Glomerular visceral epithelial cell (primary cell): ENCODE measurements around the gene EEF1A2.

Experiments used
- DNase-seq: peaks from one replicate; pipeline ENCODE4 v3.0.0-alpha.2; 2016; ENCODE audit errors: extremely low spot score

The EEF1A2 gene

GRCh38 chr20:63498960-63499337 lies at the start of gene EEF1A2:
Gene EEF1A2, minus strand, starts transcription at chr20:63499083. Its CDS starts 1,320 bp downstream, at chr20:63497763.
- no peak for DNase-seq

- no peak for DNase-seq
Observed at GRCh38 chr20:63548542-63548941, 49.7 kb upstream of the EEF1A2 start.

GRCh38 chr20:63547725-63548480 lies 49.0 kb upstream of the EEF1A2 start, which contains the start of gene SRMS:
Gene SRMS, minus strand, starts transcription at chr20:63547749. Its CDS starts 286 bp downstream, at chr20:63547463.
- no peak for DNase-seq

- no peak for DNase-seq
Observed at GRCh38 chr20:63546956-63547724, 48.3 kb upstream of the EEF1A2 start.

DNA sequence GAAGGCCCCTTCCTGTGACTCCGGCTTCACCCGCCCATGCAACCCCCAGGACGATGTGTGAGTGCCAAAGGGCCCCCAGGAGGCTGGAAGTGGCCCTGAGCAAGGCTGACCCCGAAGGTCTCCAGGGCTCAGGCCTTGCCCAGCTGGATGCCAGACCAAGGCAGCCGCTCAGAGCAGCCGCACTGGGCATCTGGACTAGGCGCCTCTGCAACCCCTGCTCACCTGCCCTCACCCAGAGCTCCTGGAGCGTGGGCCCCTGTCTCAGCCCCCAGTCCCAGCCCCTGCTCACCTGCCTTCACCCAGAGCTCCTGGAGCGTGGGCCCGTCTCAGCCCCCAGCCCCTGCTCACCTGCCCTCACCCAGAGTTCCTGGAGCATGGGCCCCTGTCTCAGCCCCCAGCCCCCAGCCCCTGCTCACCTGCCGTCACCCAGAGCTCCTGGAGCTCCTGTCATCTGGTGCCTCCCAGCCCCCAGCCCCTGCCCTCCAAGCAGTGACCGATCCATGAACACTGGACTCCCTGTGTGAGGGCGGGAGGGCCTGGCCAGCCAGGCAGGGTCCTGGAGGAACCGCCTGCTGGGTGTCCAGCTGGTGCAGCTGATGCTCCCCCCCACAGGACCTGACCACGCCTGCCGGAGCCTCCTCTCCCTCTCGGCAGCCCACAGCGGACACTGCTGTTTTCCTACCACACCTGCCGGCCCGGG lies 47.5 kb upstream of the EEF1A2 start:
- no peak for DNase-seq

DNA sequence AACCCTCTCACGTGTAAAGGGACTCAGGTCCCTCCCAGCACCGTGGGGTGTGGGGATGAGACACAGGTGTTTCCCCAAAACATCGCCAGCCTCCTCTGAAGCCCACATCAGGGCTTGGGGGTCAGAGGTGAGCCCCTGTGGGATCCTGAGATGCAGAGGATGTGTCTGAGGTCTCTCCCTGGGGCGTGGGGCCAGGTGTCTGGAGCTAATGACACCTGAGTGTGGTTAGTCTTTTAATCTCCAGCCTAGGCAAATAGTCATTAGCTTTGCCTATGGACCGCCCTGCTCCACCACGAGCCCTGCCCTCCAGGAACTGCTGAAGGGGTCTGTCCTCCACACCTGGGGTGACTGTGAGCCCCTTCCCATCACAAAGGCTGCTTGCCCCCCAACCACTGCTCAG lies 46.9 kb upstream of the EEF1A2 start:
- no peak for DNase-seq

- peak; percentile 55 for DNase-seq
Observed at GRCh38 chr20:63544958-63545516, 46.2 kb upstream of the EEF1A2 start.

DNA sequence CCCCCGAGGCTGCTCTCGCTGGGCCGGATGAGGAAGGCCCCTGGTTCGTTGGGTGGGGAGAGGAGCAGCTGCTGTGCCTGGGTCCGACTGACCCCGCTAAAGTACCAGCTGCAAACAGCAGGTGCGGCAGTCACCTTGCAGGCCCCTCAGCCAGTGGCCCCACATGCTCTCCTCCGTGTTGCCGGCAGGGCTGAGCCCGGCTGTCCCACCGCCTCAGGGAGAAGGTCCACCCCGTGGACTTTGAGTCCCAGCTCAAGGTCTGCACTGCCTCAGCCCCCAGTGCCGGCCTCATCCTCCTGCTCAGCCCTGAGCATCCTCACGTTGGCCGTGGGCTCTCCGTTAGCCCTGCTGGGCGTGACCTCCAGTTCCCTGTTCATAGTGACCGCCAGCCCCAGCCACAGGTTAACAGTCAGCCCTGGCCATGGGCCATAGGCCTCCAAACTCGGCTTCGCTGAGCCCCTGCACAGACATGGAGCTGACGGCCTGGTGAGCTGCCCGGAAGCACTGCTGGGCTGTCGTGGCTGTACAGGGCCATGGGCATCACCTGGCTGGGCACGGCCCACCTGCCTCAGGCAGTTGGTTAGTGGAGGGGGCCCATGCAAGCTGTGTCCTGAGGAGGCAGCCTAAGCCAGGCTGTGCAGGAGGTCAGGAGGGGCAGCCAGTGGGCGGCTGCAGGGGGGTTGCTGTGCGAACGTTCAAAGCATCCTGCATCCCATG lies 45.5 kb upstream of the EEF1A2 start:
- no peak for DNase-seq

- no peak for DNase-seq
Observed at GRCh38 chr20:63543733-63544132, 44.9 kb upstream of the EEF1A2 start.

- DNase-seq, result no peak
Observed at GRCh38 chr20:63543131-63543530, 44.2 kb upstream of the EEF1A2 start.

DNA sequence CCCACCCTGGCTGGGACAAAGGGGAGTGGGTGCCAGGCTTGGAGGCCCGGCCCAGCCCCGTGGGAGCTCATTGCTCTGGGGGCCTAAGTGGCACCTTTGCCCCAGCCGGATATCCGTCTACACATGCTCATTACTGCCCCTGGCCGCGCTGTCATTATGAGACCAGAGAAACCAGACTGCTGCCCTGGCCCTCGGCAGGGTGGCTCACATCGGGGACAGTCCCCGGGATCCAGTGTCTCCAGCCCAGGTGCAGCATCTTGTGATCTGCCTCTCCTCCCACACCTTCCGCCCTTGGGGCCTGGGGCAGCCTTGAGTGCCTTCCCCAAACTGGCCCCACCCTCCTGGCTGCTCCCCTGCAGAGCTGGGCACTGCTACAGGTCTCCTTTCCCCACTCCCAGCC lies 43.8 kb upstream of the EEF1A2 start:
- DNase-seq, result no peak

DNA sequence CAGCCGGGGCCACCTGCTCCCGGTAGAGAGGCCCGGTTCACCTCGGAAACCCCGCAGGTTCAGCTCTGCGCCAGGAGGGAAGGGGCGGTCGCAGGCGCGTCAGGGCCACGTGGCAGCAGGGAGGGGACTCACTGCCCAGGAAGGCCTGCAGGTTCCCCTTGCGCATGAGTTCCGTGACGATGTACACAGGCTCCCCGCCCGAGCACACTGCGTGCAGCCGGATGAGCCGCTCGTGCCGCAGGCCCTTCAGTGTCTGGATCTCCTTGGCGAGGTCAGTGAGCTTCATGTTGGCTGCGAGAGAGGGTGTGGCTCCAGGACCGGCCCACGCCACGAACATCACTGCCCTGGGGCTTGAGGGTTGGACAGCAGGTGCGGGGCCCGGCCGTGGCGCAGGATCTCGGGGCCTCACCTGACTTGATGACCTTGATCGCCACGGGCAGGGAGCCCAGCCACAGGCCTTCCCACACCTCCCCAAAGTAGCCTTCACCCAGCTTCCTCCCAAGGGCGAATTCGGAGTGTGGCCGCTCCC lies 43.2 kb upstream of the EEF1A2 start:
- no peak for DNase-seq

DNA sequence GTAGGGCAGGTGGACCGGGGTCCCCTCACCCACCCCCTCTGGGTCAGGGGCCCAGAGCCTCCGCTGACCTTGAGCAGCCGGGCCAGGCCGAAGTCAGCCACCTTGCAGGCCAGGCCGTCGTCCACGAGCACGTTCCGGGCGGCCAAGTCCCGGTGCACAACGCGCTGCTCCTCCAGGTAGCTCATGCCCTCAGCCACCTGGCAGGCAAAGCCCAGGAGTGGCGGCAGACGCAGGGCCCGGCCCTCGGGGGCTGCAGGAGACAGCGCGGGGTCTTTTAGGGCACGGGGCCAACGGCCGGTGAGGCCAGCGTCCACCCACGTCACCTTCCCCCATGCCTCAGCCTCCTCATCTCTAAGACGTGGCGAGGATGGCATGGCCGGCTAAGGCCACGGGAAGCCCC lies 42.5 kb upstream of the EEF1A2 start:
- no peak for DNase-seq

DNA sequence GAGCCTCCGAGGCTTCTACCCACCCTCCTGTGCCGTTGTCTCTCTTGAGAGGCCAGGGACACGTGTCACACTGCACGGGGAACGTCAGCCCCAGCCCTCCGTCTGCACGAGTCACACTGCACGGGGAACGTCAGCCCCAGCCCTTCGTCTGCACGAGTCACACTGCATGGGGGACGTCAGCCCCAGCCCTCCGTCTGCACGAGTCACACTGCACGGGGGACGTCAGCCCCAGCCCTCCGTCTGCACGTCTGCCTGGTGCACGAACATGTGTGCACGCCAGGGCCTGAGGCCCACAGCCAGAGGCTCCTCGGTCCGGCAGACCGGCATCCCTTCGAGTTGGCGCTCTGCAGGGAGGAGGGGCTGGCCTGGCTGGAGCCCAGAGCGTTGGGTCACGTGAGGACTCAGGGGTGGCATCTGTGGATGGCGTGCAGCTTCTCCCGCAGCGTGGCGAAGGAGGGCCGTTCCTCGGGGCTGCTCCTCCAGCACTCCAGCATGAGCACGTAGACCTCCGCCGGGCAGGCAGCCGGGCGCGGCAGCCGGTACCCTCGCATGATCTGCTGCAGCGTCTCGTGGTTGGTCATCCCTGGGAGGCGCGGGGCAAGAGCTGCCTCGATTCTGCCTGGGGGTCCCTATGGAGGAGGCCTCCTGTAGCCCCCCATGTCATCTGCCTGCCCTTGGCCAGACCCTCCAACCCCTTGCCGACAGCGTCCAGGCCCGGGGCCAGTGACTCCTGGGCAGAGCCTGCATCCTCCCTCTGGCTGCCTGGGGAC lies 41.7 kb upstream of the EEF1A2 start:
- DNase-seq, result no peak

- DNase-seq, result no peak
Observed at GRCh38 chr20:63539441-63540370, 40.8 kb upstream of the EEF1A2 start.

DNA sequence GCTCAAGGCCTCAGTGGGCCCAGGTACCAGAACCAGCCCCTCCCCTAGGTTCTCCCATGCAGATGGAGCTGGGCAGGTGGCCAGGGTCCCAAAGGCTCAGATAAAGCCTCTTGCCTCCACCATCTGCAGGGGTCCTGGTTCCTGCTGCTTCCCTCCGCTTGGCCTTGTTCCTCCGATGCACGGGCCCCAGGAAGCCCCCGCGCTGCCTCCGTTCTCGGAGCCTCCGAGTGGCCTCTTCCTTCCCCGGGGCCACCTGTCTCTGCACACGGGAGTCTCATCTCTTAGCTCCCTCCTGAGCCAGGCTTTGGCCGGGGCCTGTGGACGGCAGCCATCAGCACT lies 40.2 kb upstream of the EEF1A2 start:
- no peak for DNase-seq

GRCh38 chr20:63538204-63539091 lies 39.6 kb upstream of the EEF1A2 start:
- no peak for DNase-seq

DNA sequence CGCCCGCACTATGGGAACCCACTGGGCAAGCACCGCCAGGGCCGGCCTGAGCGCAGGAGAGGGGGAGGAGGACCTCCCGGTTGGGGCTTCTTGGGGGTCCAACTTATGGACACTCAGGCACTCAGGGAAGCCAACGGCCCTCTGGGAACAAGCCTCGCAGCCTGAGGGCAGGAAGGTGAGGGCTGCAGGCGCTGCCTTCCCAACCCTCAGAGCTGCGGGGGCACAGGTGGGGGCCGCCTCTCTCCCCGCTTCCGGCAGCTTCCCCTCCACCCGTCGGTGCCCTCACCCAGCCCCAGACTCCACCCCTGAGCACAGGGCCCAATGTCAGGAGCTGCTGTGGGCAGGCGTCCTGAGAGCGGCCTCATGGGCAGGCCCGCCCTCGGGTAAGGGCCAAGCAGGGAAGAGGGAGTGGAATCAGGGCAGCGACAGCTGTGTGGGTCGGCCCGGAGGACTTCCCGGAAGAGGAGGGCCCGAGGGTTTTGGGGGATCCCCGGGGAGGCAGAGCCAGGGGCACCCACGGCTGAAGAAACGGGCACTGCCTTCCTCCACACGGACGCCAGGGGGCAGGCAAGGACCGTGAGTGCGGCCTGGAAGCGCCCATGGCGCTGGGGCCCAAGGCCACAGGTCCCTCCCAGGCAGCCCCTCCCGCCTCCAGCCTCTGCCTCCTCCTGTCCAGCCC lies 38.8 kb upstream of the EEF1A2 start:
- peak; percentile 94 for DNase-seq
